Sigmoid colon (tissue), 7 donors: ENCODE data around the gene TNS1. TPM values are rescaled to one million over a fixed set of nuclear protein-coding genes. Genes with fewer than 3 reads are reported as not detected.

Experiments
- DNase-seq: peaks from one replicate; pipeline ENCODE4 v3.0.0-alpha.2; 2019
- H3K27ac ChIP-seq, 4 donors: fragments of 200-600 bp; sonication (generic); one replicate each; pipeline ENCODE4 v1.5.1; 2016 to 2019; ENCODE audit warnings: mild to moderate bottlenecking in 1 of 4
- H3K27me3 ChIP-seq, 3 donors: fragments of 200-600 bp; sonication (generic); one replicate each; pipeline ENCODE4 v1.5.1; 2019; ENCODE audit warnings: mild to moderate bottlenecking in 1 of 3
- H3K36me3 ChIP-seq, 4 donors: fragments of 200-600 bp; sonication (generic); one replicate each; pipeline ENCODE4 v1.5.1; 2016 to 2019
- H3K4me1 ChIP-seq, 4 donors: fragments of 200-600 bp; sonication (generic); one replicate each; pipeline ENCODE4 v1.5.1; 2017 to 2019
- H3K4me3 ChIP-seq, 4 donors: fragments of 200-600 bp; sonication (generic); one replicate each; pipeline ENCODE4 v1.5.1; 2017 to 2019; ENCODE audit warnings: mild to moderate bottlenecking in 2 of 4, moderate library complexity in 1 of 4
- H3K9me3 ChIP-seq, 4 donors: fragments of 200-600 bp in 3 of 4; sonication (generic) in 3 of 4; one replicate each; pipeline versions ENCODE4 v1.5.1 to v1.6.1; 2013 to 2019
- EP300 ChIP-seq, 4 donors: sonication (generic); formaldehyde crosslinking; IDR thresholded peaks; one replicate each; pipeline ENCODE4 v1.6.1; 2017; ENCODE audit warnings: antibody characterized with exemption in 4 of 4
- POLR2A ChIP-seq, 2 donors: fragments of 450-650 bp; IDR thresholded peaks; one replicate each; pipeline ENCODE4 v1.6.1; 2016; ENCODE audit warnings: antibody characterized with exemption in 2 of 2, mild to moderate bottlenecking in 2 of 2, moderate library complexity in 2 of 2
- POLR2AphosphoS5 ChIP-seq, 4 donors: sonication (generic); formaldehyde crosslinking; IDR thresholded peaks; one replicate each; pipeline ENCODE4 v1.6.1; 2017; ENCODE audit warnings: antibody characterized with exemption in 4 of 4
- WGBS, 2 donors: extraction: QIAGEN DNeasy Blood & Tissue Kit; methylation state at CpG; one replicate each; pipeline ENCODE4 v1.1.7; 2013; 5-methylcytosine and 5-hydroxymethylcytosine counted together
- intact Hi-C: fragments of 100-400 bp; cut with DNase I; formaldehyde crosslinking; loops from one replicate; pipeline ENCODE4 v1.15.1; 2023
- polyA plus RNA-seq, 3 donors: library from polyadenylated mRNA; stranded (reverse); fragments of 200-250 nt; gene quantifications; one replicate each; pipeline ENCODE4 v1.2.3, GENCODE V29; 2013
- total RNA-seq, 4 donors: library from RNA; depleted of rRNA; stranded (reverse); fragments of >200 nt; gene quantifications; one replicate each; pipeline ENCODE4 v1.1.0, GENCODE V29; 2016
- TF ChIP-seq, protein P1 (sequence below), 4 experiments: fragments of 450-650 bp in 3 of 4; fragments of 200-600 bp in 1 of 4; IDR thresholded peaks; one replicate each; pipeline ENCODE4 v1.5.1; 2016 to 2019; ENCODE audit warnings: antibody characterized with exemption in 4 of 4, mild to moderate bottlenecking in 3 of 4, moderate library complexity in 2 of 4
- donor health status: healthy with polysubstance abuse.
- donor health status: Bipolar disorder and iron deficiency.
- donor health status: healthy.

The TNS1 gene
- total and polyA plus RNA-seq, 7 donors: 3.7 to 1,607 (median 444) TPM

DNA sequence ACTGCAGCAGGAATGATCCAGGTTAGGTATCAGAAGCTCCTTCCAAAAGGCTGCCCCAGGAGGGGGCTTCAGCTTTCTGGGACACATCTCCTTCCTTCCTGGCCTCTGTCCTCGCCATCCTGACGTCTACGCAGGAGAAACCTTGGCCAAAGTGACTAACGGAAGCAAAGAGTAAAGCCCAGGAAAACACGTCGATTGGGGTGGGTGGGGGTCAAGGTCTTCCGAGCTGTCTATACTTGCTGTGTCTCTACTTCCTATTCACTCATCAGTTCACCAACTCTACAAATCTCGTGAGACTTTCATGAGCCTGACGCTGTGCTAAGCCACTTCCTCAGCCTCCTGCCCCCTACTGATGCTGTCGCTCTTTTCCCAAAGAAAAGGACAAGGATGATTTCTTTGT is 212.6 kb downstream of the TNS1 start:
- TF ChIP-seq EP300 (IDR thresholded peaks at IDR 0.05): no peak
- TF ChIP-seq POLR2A (IDR thresholded peaks at IDR 0.05): no peak
- TF ChIP-seq, protein P1, sequence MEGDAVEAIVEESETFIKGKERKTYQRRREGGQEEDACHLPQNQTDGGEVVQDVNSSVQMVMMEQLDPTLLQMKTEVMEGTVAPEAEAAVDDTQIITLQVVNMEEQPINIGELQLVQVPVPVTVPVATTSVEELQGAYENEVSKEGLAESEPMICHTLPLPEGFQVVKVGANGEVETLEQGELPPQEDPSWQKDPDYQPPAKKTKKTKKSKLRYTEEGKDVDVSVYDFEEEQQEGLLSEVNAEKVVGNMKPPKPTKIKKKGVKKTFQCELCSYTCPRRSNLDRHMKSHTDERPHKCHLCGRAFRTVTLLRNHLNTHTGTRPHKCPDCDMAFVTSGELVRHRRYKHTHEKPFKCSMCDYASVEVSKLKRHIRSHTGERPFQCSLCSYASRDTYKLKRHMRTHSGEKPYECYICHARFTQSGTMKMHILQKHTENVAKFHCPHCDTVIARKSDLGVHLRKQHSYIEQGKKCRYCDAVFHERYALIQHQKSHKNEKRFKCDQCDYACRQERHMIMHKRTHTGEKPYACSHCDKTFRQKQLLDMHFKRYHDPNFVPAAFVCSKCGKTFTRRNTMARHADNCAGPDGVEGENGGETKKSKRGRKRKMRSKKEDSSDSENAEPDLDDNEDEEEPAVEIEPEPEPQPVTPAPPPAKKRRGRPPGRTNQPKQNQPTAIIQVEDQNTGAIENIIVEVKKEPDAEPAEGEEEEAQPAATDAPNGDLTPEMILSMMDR (IDR thresholded peaks at IDR 0.05): no peak
- no peak for TF ChIP-seq POLR2AphosphoS5 (IDR thresholded peaks at IDR 0.05)
- Histone ChIP-seq H3K27me3 (no peaks in the 10 kb centered on the region), H3K36me3 (peaks cover 0 to 38% (median 26%) of the 10 kb centered on the region in 4 donors), H3K4me1 (peaks cover 0 to 38% (median 6%) of the 10 kb centered on the region in 4 donors), H3K4me3 (peak overlapping the region in 1 of 4 donors; percentile 22), H3K27ac (peak overlapping the region; percentile 58 to 71 (median 62)), H3K9me3 (no peaks in the 10 kb centered on the region)
- DNase-seq: peak; percentile 61
- intact Hi-C loops: no loop called here
- 62 to 76% methylated on average over 10 of the region's 10 CpGs for WGBS, 2 donors

DNA sequence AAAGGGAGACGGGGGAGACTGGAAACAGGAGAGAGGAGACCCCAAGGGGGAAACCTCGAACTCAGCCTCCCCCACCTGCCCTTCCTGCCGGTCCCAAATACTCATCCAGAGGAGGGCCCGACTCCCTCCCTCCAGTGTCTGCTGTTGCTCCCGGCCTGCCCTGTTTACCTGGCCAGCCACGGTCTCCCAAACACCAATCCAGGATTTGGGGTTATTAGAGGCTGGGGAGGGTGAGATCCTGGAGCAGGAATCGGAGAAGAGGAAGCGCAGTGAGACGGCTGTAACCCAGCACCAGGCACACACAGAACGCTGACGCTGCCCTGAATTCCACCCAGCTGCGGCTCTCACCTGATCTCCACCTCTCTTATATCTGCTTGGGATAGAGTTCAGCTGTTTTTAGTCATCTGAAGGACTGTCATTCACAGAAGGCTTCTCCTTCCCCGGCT is 213.0 kb downstream of the TNS1 start:
- TF ChIP-seq POLR2AphosphoS5 (IDR thresholded peaks at IDR 0.05) (no peak), EP300 (IDR thresholded peaks at IDR 0.05) (no peak), POLR2A (IDR thresholded peaks at IDR 0.05) (no peak)
- TF ChIP-seq, protein P1 (IDR thresholded peaks at IDR 0.05): no peak
- no peaks in the 10 kb centered on the region for H3K27me3 ChIP-seq
- intact Hi-C loops: loop anchor here (1.0 to 2.0 kb wide), 2 partner anchors 97 to 200 kb away; no protein-coding TSS in a partner anchor
- peaks cover 0 to 33% (median 8%) of the 10 kb centered on the region in 4 donors for H3K4me1 ChIP-seq
- peak overlapping the region in 1 of 4 donors; percentile 22 for H3K4me3 ChIP-seq
- WGBS, 2 donors: 51 to 60% methylated on average over 13 of the region's 13 CpGs
- peak overlapping the region; percentile 58 to 71 (median 62) for H3K27ac ChIP-seq
- peak; percentile 64 for DNase-seq
- H3K36me3 ChIP-seq: peaks cover 0 to 38% (median 26%) of the 10 kb centered on the region in 4 donors
- no peaks in the 10 kb centered on the region for H3K9me3 ChIP-seq

DNA sequence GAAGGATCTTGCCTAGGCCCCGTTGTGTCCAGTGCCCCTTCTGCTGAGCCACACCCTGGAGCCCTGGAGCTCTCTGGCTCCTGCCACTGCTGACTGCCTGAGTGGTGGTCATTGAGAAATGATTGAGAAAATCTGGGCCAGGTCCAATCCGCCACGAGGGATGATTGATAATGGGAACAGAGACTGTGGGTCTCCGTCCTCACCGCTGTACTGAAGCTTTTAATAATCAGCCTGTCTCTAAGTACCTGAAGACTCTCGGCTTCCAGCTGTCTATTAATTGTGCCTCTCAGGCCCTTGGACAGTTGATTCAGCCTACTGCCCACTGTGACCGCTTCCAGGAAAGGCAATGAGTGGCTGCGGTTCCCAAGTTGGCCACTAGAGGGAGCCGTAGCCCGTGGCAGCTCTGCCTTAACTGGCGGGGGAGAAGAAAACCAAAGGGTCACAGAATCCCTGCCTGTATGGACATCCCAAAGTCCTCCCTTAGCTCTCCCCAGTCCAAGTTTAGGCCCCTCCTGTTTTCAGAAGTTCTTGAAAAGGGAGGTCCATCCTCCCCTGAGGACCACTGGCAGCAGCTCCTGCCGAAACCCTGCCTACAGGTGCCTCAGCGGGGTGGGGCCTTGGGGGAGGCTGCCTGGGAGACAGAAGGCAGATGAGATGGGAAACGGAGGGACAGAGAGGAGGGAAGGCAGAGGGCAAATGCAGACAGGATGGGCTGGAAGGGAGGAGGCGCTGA is 213.6 kb downstream of the TNS1 start:
- WGBS, 2 donors: 30 to 35% methylated on average over 15 of the region's 15 CpGs
- Histone ChIP-seq H3K4me1 (peaks cover 0 to 27% (median 9%) of the 10 kb centered on the region in 4 donors), H3K27me3 (no peaks in the 10 kb centered on the region), H3K9me3 (no peaks in the 10 kb centered on the region), H3K27ac (peak overlapping the region; percentile 58 to 71 (median 62)), H3K4me3 (peak overlapping the region in 1 of 4 donors; percentile 22), H3K36me3 (peaks cover 0 to 38% (median 26%) of the 10 kb centered on the region in 4 donors)
- intact Hi-C loops: loop anchor here (1.0 to 2.0 kb wide), 2 partner anchors 98 to 200 kb away; no protein-coding TSS in a partner anchor
- TF ChIP-seq POLR2A (IDR thresholded peaks at IDR 0.05): no peak
- no peak for TF ChIP-seq EP300 (IDR thresholded peaks at IDR 0.05)
- TF ChIP-seq, protein P1 (IDR thresholded peaks at IDR 0.05): peak; percentile 91 to 99 (median 94)
- TF ChIP-seq POLR2AphosphoS5 (IDR thresholded peaks at IDR 0.05): peak in 2 of 4 donors; percentile 45 to 48
- peak; percentile 92 for DNase-seq

DNA sequence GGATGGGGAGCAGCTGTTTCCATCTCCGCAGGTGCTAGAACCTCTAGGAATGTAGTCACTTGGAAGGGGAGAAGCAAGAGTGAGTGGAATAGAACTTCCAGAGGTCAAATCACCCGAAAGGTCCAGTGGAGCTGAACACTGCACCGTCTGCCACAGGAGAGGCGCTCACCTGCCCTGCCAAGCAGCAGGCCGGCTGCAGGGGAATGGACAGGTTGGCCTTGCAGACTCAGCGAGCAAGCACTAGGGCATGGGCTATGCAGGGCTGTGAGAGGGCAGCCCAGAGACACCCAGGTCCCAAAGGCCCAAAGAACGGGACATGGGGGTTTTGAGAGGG is 214.2 kb downstream of the TNS1 start:
- Histone ChIP-seq H3K27ac (peak overlapping the region; percentile 56 to 71 (median 62)), H3K27me3 (no peaks in the 10 kb centered on the region), H3K4me1 (peaks cover 0 to 24% (median 9%) of the 10 kb centered on the region in 4 donors), H3K9me3 (no peaks in the 10 kb centered on the region), H3K4me3 (no peak overlapping the region), H3K36me3 (peaks cover 0 to 38% (median 26%) of the 10 kb centered on the region in 4 donors)
- WGBS, 2 donors: 88 to 94% methylated on average over 7 of the region's 7 CpGs
- DNase-seq: no peak
- intact Hi-C loops: loop anchor here (1.0 to 2.0 kb wide), 2 partner anchors 98 to 201 kb away; no protein-coding TSS in a partner anchor
- no peak for TF ChIP-seq POLR2AphosphoS5 (IDR thresholded peaks at IDR 0.05)
- no peak for TF ChIP-seq POLR2A (IDR thresholded peaks at IDR 0.05)
- TF ChIP-seq EP300 (IDR thresholded peaks at IDR 0.05): no peak
- TF ChIP-seq, protein P1 (IDR thresholded peaks at IDR 0.05): no peak
